HepG2 (cell line): Measurements from ENCODE around the gene KCNMA1. TPM values are rescaled to one million over a fixed set of nuclear protein-coding genes. Genes with fewer than 3 reads are reported as not detected.

ENCODE experiments used
- ATAC-seq: fragments of 200-7000 bp; cut with Tn5 transposase; 3 replicates; pipeline ENCODE4 v1.9.1; 2020; ENCODE audit warnings: mild to moderate bottlenecking, moderate library complexity
- BruUV-seq: library from RNA; stranded (reverse); fragments of 400-500 nt; replicated peaks from 2 replicates; lab custom pipeline; 2021; lab: Mats Ljungman, UMichigan
- CTCF ChIA-PET: fragments of 300-600 bp; formaldehyde crosslinking; extraction: SDS; loops from one replicate; lab custom pipeline; 2021; ENCODE audit warnings: low total read pairs, inconsistent platforms, low intra/inter-chr PET ratio; lab: Yijun Ruan, JAX
- POLR2A ChIA-PET: fragments of 350-600 bp; sonication (Branson Sonifier 250); formaldehyde crosslinking; loops from one replicate; lab custom pipeline; 2020; ENCODE audit warnings: antibody characterized with exemption, inconsistent platforms; lab: Yijun Ruan, JAX
- DNase-seq: peaks from one replicate; pipeline ENCODE4 v3.0.0-alpha.2; 2015; ENCODE audit warnings: low spot score
- FAIRE-seq: peaks from 3 replicates; lab custom pipeline; 2011; peaks lifted over from hg19 to GRCh38; lab: Jason Lieb, UNC
- H2AFZ ChIP-seq: one replicate; pipeline ENCODE4 v1.6.1; 2011; ENCODE audit warnings: low read length, inconsistent platforms
- H3K27ac ChIP-seq: fragments of 300-600 bp; 3 replicates; pipeline ENCODE4 v1.8.0; 2011; ENCODE audit warnings: mixed run types, mild to moderate bottlenecking, mixed read lengths, low read length, inconsistent platforms; ENCODE audit not compliant: insufficient read depth; ENCODE audit errors: extremely low read length
- H3K27me3 ChIP-seq, 2 experiments: fragments of 200-600 bp in 1 of 2; 2 replicates in 1 of 2; 3 replicates in 1 of 2; pipeline versions ENCODE4 v1.6.0 to v1.8.0; 2011; ENCODE audit warnings: low read length in 2 of 2, mild to moderate bottlenecking in 2 of 2, moderate library complexity in 2 of 2, inconsistent platforms in 1 of 2; ENCODE audit not compliant: insufficient read depth in 2 of 2, control insufficient read depth in 1 of 2
- H3K36me3 ChIP-seq, 2 experiments: fragments of 200-600 bp in 1 of 2; replicated peaks in 1 of 2; 2 replicates in 1 of 2; 3 replicates in 1 of 2; pipeline versions ENCODE4 v1.5.1 to v1.8.0; 2011; ENCODE audit warnings: low read length in 2 of 2, inconsistent platforms in 1 of 2; ENCODE audit not compliant: insufficient read depth in 2 of 2, control insufficient read depth in 1 of 2
- H3K4me1 ChIP-seq: 2 replicates; pipeline ENCODE4 v1.5.1; 2012; ENCODE audit warnings: low read length, inconsistent platforms; ENCODE audit not compliant: insufficient read depth
- H3K4me2 ChIP-seq: 2 replicates; pipeline ENCODE4 v1.6.0; 2011; ENCODE audit warnings: low read depth, low read length, inconsistent platforms
- H3K4me3 ChIP-seq, 3 experiments: fragments of 200-600 bp in 1 of 3; sonication (generic), shearing (Covaris generic) in 1 of 3; replicated peaks in 1 of 3; 2 replicates each; pipeline ENCODE4 v1.5.1; 2011 to 2016; ENCODE audit warnings: low read length in 3 of 3, inconsistent platforms in 2 of 3, low read depth in 2 of 3, mild to moderate bottlenecking in 2 of 3, control low read depth in 1 of 3, mixed read lengths in 1 of 3; ENCODE audit not compliant: insufficient read depth in 1 of 3
- H3K79me2 ChIP-seq: one replicate; pipeline ENCODE4 v1.6.1; 2011; ENCODE audit warnings: low read length, inconsistent platforms; ENCODE audit not compliant: insufficient read depth
- H3K9ac ChIP-seq: 2 replicates; pipeline ENCODE4 v1.6.0; 2011; ENCODE audit warnings: mild to moderate bottlenecking, low read depth, low read length, inconsistent platforms; ENCODE audit not compliant: insufficient read depth
- H3K9me3 ChIP-seq: 2 replicates; pipeline ENCODE4 v1.5.1; 2012; ENCODE audit warnings: mild to moderate bottlenecking, low read length
- H4K20me1 ChIP-seq: 2 replicates; pipeline ENCODE4 v1.6.0; 2011; ENCODE audit warnings: inconsistent platforms, mild to moderate bottlenecking, low read length, moderate library complexity; ENCODE audit not compliant: insufficient read depth
- CEBPB ChIP-seq: IDR thresholded peaks from 2 replicates; pipeline ENCODE4 v1.6.1; 2011; ENCODE audit warnings: low read depth, low read length, improper control_type of control experiment, borderline replicate concordance
- CHD2 ChIP-seq: IDR thresholded peaks from 2 replicates; pipeline ENCODE4 v1.6.1; 2011; ENCODE audit warnings: low read depth, low read length, improper control_type of control experiment
- ZNF691 ChIP-seq: sonication (generic); formaldehyde crosslinking; IDR thresholded peaks from 2 replicates; pipeline ENCODE4 v1.4.0; 2020; ENCODE audit warnings: missing genetic modification reagents, low read depth, mild to moderate bottlenecking, borderline replicate concordance
- ZSCAN12 ChIP-seq: sonication (generic); formaldehyde crosslinking; IDR thresholded peaks from 2 replicates; pipeline ENCODE4 v1.9.0; 2021; ENCODE audit warnings: mild to moderate bottlenecking, missing genetic modification reagents
- WGBS: methylation state at CpG from one replicate; pipeline ENCODE4 v1.1.6; 2017; ENCODE audit warnings: low lambda C conversion rate; 5-methylcytosine and 5-hydroxymethylcytosine counted together
- in situ Hi-C: cut with HindIII; loops from 2 replicates; pipeline ENCODE4 v1.10.0; 2017; ENCODE audit warnings: low pct_unique_long_range_greater_than_20kb; ENCODE audit not compliant: extremely low pct_ligation_motif_present
- intact Hi-C: fragments of 100-400 bp; cut with micrococcal nuclease; formaldehyde crosslinking; loops from one replicate; pipeline ENCODE4 v1.10.0; 2022; ENCODE audit not compliant: unreplicated experiment
- polyA plus RNA-seq, 8 experiments: library from polyadenylated mRNA; depleted of rRNA in 3 of 8; stranded (reverse) in 7 of 8; unstranded in 1 of 8; fragments of >200 nt; fragmentation: Illumina TruSeq in 4 of 8; extraction: Trizol in 4 of 8; gene quantifications; 2 replicates each; pipeline versions ENCODE4 v1.2.1 to v1.2.3, GENCODE V29; 2011 to 2016; ENCODE audit warnings: low read depth in 4 of 8, missing spikeins in 1 of 8, mixed read lengths in 1 of 8; ENCODE audit not compliant: insufficient read depth in 1 of 8
- total RNA-seq, 5 experiments: library from RNA; depleted of rRNA; stranded (reverse); fragments of >200 nt; fragmentation: Illumina TruSeq; extraction: Trizol; gene quantifications; 2 replicates each; pipeline ENCODE4 v1.2.3, GENCODE V29; 2016; ENCODE audit warnings: low read depth in 1 of 5

KCNMA1 gene
- total and polyA plus RNA-seq, 2 of the 13 experiments (the other 11 are each of a cell fraction or from before 2014, with no cell fraction given): 0.02 TPM; not detected in 1

DNA sequence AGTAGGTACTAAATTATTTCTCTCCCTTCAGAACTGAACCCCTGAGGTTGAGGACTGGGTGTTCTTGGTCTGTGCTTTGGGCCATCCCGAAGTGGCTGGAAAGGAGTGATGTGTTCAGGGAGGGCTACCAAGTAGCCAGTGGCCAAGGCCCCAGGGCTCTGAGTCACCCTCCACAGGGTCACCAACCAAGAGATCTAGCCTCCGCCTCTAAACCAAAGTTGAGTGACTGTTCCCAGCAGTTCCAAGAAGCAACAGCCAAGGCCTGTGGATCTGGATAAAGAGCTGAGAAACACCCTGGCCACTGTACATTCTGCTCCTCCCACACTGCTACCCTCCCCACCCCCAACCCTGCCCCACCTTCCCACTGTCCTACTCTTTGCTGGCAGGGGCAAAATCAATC, 35.5 kb upstream of the KCNMA1 start:
- Histone ChIP-seq H3K27ac (no peak overlapping the region), H3K36me3 (no peaks in the 10 kb centered on the region), H3K79me2 (no peaks in the 10 kb centered on the region), H3K27me3 (no peaks in the 10 kb centered on the region; a peak in 2 of 5 replicates), H3K9ac (no peak overlapping the region), H3K4me2 (no peak overlapping the region), H3K4me1 (no peaks in the 10 kb centered on the region), H3K9me3 (no peaks in the 10 kb centered on the region), H3K4me3 (no peak overlapping the region), H2AFZ (no peak overlapping the region), H4K20me1 (no peaks in the 10 kb centered on the region)
- intact Hi-C loops (no loop called here), in situ Hi-C loops (no loop called here)
- POLR2A ChIA-PET: no interaction called here
- no peak for ATAC-seq
- no peak for FAIRE-seq
- no peak for DNase-seq
- 42% methylated on average over 2 of the region's 2 CpGs for WGBS
- CTCF ChIA-PET: no interaction called here
- no TSS peak for BruUV-seq
- TF ChIP-seq CHD2 (no peak), ZNF691 (CRISPR knock-in tag) (no peak)

GRCh38 chr10:77671594-77672252, 34.1 kb upstream of the KCNMA1 start:
- intact Hi-C loops: no loop called here
- WGBS: 31% methylated on average over 9 of the region's 10 CpGs
- H3K27me3 ChIP-seq: no peaks in the 10 kb centered on the region; a peak in 2 of 5 replicates
- no peaks in the 10 kb centered on the region for H4K20me1 ChIP-seq
- in situ Hi-C loops: no loop called here
- ATAC-seq (peak; percentile 41; the same call in 1 of the 3 replicates), FAIRE-seq (no peak), DNase-seq (no peak)
- H3K36me3 ChIP-seq: no peaks in the 10 kb centered on the region
- CTCF ChIA-PET: no interaction called here
- H3K79me2 ChIP-seq: no peaks in the 10 kb centered on the region
- H3K9me3 ChIP-seq: no peaks in the 10 kb centered on the region
- H2AFZ ChIP-seq: no peak overlapping the region
- POLR2A ChIA-PET: no interaction called here
- H3K4me3 ChIP-seq: no peak overlapping the region
- H3K4me2 ChIP-seq: no peak overlapping the region
- H3K27ac ChIP-seq: no peak overlapping the region
- H3K4me1 ChIP-seq: no peaks in the 10 kb centered on the region
- no peak overlapping the region for H3K9ac ChIP-seq
- TF ChIP-seq CEBPB (peak; percentile 50), ZSCAN12 (CRISPR knock-in tag) (no peak)
- TF ChIP-seq, all 625 proteins: peak for 1
- BruUV-seq: no TSS peak
